MM.1S (cell line): ENCODE data around the gene DAPP1.

Experiments used
- EZH2 ChIP-seq: fragments of 300-600 bp; sonication (generic); optimal IDR thresholded peaks from 2 replicates; pipeline ENCODE3; 2017; ENCODE audit warnings: low read depth, mild to moderate bottlenecking, antibody characterized with exemption, low read length, mixed read lengths
- EZH2phosphoT487 ChIP-seq: fragments of 300-600 bp; sonication (generic); IDR thresholded peaks from 2 replicates; pipeline ENCODE4 v1.6.1; 2018; ENCODE audit warnings: antibody characterized with exemption, low read length
- TF ChIP-seq, protein P1 (sequence below): fragments of 300-600 bp; sonication (generic); IDR thresholded peaks from 2 replicates; pipeline ENCODE4 v1.5.1; 2016; ENCODE audit warnings: antibody characterized with exemption, low read length, mixed read lengths

DNA sequence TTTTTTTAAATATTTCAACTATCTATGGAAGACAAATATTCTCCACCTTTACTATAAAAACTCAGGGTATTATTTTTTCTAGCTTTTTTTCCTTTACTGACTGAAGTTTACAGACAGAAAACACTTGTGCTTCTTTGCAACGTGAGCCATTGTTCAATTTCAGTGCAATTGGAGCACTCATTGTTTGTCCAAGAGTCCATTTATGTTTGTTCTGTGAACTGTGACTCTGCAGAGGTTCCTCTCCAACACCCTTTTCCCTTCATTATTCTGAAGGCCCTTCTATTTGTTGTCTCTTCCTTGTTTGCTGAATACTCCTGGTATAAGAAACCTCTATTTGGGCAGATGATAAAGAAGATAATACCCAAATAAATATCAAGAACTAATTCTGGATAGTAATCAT, 37.4 kb downstream of the DAPP1 start:
- TF ChIP-seq, protein P1, sequence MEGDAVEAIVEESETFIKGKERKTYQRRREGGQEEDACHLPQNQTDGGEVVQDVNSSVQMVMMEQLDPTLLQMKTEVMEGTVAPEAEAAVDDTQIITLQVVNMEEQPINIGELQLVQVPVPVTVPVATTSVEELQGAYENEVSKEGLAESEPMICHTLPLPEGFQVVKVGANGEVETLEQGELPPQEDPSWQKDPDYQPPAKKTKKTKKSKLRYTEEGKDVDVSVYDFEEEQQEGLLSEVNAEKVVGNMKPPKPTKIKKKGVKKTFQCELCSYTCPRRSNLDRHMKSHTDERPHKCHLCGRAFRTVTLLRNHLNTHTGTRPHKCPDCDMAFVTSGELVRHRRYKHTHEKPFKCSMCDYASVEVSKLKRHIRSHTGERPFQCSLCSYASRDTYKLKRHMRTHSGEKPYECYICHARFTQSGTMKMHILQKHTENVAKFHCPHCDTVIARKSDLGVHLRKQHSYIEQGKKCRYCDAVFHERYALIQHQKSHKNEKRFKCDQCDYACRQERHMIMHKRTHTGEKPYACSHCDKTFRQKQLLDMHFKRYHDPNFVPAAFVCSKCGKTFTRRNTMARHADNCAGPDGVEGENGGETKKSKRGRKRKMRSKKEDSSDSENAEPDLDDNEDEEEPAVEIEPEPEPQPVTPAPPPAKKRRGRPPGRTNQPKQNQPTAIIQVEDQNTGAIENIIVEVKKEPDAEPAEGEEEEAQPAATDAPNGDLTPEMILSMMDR: no peak
- TF ChIP-seq EZH2phosphoT487 (no peak), EZH2 (no peak)
